Activated T-cell treated with anti-CD3 and anti-CD28 coated beads, Interleukin-2, amount 50 U/mL, for 48 hours (primary cell): ENCODE measurements around the gene TUBB.
"Not testable (repeated sequence)": the region's sequence is repeated elsewhere in the genome, so short reads cannot be mapped to it uniquely, and the experiment has no call there.

Experiments used
- DNase-seq, 2 experiments: peaks; one replicate each; pipeline ENCODE4 v3.0.0-alpha.2; 2020

The TUBB gene

DNA sequence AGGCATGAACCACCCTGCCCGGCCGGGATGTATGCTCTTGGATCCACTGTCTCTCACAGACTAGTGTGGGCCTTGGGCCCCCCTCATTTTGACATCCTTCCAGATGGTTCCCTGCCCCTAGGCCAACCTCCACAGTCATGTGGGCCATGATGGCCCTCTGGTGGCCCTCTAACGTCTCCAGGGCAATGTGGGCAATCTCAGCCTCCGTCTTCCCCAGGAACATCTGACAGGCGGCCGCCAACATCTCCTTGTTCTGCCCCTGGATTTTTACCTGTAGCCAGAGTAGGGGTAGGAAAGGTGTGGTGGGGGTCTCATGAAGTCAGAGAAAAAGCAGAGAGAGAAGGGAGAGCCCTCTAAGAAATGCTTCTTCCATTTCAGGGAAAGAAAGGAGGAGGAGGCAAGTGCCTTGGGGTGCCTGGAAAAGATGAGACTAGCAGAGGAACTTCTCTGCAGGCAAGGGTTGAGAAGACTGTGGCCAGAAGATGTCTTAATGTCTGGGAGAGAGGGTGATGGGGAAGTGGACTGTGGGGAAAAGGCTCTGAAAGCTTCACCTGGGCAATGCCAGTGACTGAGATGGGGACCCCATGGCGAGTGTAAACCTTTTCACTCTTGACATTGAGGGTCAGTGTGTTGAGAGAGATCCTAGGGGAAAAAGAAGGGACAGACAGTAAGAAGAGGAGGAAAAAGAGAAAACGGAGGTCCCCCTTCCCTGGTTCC, 21.1 kb downstream of the TUBB start:
- peak in 1 of 2 experiments; percentile 59 for DNase-seq

DNA sequence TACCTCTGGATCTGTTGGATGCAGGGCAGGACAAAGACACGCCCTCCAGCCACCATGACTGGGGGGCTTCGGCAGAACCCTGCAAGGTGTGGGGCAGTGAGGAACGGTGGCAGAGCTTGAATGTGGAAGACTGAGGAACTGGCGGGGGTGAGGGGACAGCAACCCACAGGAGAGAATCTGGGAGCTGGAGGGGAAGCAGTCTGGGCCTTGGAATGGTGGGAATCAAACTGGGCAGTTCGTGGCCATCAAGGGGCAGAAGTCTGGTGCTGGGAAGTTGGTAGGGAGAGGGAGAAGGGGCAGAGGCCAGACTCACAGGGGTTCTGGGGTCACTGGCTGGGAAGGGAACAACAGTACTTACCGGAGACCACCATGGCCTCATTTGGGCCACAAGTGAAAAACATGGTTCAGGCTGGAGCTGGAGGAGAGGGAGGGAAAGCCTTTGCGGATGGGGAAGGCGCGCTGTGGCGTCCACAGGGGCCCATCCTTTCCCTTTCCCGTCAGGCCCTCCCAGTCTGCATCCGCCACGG, 21.7 kb downstream of the TUBB start:
- DNase-seq, result no peak

DNA sequence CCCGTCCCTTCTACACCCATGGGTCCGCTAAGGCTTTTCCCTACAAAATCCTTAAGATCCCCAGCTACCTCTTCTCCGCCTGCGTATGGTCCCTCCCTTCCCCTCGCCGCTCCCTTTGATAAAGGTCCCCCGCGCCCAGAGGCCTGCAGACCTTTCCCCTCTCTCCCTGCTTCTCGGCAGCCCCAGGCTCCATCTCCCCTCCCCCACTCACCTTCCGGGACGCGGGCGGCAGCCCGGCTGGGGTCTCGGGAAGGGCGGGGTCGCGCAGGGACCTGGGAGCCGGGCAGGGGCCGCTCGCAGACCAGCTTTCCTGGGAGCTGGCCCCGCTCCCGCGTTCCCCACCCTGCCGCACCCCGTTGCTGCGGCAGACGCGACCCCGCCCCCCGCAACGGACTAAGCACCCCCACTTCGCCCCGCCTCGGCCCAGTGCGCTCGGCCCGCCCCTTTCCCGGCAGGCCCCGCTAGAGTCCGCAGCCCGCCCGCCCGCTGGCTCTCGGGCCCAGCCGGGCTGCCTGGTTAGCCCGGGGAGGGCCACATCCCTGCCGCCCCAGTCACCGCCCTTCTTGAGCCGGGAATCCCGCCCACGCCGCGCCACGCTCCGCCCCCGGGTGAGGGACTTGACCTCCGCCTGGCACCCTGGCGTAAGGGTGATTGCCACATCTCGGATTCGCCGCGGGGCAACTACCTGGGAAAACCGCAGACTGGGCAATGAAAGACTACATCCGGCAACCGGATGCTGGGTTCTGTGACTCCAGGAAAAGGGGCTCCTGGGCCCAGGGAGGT, 22.4 kb downstream of the TUBB start, which contains the start of gene FLOT1:
Gene FLOT1, minus strand, starts transcription at position 372 of the 783 bp plus-strand sequence. CDS start 498 bp downstream, outside the sequence.
- DNase-seq, result peak; percentile 99

DNA sequence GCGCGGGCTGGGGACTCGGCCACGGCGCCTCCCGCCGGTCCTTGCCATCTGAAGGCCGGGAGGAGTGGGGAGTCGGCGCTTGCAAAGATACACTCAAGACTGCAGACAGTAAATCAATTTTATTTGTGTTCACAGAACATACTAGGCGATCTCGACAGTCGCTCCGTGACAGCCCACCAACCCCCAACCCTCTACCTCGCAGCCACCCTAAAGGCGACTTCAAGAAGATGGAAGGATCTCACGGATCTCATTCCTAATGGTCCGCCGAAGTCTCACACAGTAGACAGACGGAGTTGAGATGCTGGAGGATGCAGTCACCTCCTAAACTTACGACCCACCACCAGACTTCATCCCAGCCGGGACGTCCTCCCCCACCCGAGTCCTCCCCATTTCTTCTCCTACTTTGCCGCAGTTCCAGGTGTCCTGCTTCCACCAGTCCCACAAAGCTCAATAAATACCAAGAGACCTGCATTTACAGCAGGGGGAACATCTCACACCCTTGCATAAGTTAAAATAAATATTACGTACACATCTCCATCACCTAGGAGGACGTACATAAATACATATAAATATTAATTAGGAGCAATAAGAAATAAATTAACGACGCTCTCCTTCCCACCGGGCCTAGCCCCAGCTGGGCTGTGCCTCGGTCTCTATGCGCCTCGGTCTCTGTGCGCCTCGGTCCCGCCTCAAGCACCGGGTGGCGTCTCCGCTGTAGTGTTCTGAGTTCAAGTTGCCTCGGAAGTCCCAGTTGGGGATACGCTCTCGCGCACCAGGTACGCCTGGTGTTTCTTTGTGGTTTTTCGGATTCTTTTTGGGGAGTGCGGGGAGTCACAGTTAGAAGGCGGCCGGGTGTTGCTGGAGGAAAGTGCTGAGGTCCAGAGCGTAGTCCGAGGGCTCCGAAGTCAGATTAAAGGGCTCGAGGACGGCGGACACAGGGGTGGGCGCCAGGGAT, 23.2 kb downstream of the TUBB start:
- DNase-seq, result peak; percentile 67 to 69

DNA sequence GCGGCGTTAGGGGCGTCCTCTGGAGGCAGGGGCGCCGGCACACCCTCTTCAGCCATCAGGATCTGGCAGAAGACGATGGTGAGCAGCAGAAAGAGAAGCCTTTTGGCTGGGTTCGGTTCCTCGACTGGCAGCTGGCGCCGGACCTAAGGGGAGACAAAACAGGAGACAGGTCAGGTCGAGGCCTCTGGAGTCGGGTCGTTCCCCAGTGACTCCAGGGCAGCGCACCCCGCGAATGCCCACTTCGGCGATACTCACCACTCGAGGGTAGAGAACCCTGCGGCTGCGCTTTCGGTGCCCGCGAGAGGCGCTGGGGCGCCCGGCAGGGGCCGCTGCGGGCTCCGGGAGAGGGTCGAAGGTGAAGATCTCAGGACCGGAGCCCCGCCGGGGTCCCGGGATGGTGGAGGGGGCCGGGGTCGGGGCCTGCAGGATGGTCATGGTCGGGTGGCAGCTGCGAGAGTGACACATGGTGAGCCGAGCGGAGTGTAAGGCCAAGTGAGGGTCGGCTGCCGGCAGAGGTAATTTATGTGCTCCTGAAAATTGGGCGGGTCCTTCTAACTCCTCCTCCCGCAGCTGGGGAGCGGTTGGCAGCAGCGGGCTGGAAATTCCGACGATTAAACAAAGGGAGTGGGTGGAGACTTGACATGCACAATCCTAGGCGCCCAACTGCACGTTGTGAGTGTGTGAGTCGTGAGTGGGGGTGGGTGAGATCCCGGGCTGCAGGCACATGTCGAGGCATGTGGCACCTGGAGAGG, 24.1 kb downstream of the TUBB start, which contains the start of gene IER3:
Gene IER3, minus strand, starts transcription at position 494 of the 752 bp plus-strand sequence. Its CDS starts 29 bp downstream, at position 465.
- DNase-seq, result peak; percentile 92 to 95

DNA sequence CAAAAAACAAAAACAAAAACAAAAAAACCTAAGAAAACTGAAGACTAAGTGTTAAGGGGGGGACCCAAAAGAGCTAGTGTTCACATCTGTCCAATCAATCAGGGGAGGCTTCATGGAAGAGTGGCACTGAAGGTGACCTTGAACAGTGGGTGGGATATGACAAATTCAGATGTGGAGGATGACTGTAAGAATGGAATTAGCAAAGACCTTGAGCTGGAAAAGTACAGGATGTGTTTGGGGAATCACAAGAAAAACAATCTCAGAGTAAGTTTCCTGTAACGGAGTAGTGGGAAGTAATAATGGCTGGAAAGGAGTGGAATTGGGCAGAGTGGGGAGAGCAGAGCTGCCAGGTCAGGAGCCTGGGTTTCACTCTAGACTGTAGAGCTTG, 27.1 kb downstream of the TUBB start:
- no peak for DNase-seq

DNA sequence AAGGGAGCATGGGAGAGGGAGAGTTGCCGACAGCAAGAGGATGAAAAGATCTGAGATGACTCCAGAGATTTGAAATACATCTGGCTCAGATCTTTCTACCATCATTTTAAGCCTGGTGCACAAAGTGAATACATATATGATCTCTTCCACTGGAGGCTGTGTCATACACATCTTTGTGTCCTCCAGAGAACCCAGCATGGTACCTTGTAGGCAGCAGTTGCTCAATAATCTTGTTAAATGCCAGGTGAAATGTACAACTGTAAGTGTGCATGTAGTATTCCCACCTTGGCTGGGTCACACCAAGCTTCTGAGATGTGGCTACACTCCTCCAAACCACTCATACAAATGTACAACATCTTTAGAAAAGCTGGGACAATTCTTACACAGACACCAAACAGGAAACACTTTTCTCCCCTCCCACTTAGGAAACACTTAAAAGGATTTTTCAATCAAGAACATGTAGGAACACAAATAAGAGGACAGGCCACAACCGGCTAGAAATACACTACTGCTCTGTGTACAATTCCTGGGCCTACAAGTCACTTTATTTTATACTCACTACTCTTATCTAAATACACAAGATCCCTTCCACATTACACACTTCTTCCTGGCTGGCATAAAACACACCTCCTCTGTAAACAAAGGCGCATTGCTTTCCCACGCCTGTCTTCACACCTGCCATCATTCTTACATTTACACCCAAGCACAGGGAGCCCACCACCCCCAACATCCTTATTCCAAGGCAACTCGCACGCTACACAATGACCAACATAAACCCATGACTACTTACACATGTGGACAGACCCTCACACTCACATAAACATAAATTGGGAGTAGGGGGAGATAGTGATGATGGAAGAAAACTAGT, 28.0 kb downstream of the TUBB start:
- DNase-seq, result no peak

DNA sequence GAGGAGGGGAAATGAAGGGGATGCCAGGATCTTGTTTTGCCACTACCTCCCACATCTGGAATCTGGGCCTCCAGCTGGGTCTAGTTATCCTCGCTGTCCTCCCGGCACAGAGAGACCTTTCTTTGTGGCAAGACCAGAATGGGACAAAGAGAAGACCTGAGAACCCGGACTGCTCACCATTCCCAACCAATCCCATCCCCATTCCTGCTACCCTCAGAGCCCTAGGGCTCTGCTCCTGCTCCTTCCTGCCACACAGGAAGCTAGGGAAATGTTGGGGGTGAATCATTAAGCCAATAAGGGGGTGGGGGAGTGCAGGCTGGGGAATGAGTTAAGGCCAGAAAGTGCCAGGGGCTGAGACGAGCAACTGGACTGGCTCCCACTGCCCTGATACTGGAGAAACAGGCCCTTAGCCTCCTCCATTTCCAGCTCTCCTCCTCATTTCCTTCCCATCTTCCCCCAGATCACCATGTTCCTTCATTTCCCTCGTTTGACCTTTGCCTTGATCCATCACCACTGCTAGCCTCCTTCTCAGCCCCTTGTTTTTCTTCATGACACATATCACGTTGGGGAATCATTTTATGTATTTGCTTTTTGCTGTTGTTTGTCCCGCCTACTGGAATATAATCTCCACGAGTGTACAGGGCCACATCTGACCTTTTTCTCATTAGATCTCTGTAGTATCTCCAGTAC, 28.8 kb downstream of the TUBB start:
- no peak for DNase-seq

DNA sequence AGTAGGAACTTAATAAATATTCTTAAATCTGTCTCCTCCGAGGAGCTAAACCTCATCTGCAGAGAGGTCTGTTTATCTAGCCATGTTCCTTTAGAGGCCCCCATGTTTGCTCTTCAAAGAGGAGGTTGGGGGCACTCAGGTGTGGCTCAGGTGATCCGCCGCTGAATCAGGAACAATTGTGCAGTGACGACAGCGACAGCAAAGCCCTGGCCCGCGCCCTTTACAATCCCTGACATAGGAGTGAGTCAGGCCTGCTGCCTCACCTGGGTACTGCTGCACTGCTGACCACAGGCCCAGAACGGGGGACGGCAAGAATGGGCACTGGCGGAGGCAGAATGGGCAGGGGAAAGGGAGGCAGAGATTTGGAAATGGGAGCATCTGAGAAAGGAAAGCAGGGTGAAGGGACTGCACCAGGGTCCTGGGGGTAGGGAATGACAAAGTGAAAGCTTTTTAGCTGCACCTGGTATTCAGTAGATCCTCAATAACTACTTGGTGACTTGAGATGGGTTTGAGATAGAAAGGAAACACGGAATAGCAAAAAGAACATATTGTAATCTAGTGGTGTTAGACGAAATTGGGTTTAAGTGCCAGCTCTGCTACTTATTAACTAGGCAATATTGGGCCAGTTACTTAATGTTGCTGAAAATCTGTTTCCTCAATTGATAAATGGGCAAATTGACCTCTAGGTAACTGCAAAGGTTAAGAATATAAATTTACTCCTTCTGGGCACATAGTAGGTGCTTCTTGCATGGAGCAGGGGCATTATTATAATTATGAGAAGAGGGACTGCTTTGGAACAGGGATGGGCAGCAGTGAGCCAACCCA, 29.6 kb downstream of the TUBB start:
- DNase-seq, result no peak

DNA sequence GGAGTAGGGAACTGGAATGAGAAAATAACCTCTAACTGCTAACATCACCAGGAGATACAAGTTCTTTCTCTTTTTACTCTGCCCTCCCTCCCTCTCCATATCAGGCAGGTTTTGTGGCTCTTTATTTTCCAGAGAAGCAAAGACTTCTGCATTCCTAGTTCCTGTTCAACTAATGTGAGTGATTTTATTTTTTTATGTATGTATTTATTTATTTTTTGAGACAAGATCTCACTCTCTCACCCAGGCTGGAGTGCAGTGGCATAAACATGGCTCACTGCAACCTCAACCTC, 30.2 kb downstream of the TUBB start:
- DNase-seq, result no peak

DNA sequence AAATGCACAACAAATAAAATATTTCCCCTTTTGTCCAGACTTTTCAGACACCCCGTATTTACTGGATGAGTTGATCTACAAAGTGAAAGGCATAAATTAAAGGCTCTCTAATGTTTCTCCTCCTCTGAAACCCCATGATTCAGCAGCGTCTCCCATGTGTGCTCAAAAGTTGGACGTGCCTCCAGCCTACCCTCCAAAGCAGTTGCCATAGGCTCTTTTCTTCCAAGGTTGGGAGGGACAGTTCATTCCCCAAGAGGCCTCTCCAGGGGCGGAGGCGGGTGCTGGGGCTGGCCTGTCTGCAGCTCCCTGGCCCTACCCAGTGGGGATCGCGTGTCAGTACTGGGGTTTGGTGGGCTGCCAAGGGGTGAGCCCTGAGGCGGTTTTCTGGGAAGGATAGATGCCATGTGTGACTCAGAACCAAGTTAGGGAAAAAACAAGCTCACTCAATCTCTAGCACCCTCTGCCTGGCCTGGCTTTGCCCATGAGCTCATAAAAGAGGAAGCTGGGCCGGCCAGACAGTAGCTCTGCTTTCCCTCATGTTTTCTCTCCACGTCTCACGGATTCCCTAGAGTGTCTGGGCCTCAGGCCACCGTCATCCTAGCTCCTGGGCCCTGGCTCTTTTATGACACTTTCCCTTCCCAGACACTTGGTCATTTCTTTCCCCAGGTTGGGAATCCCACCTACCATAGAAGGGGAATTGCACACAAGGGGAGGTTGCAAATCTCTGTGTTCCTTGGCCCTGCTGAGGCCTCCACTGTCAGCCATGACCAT, 32.2 kb downstream of the TUBB start:
- DNase-seq, result no peak

DNA sequence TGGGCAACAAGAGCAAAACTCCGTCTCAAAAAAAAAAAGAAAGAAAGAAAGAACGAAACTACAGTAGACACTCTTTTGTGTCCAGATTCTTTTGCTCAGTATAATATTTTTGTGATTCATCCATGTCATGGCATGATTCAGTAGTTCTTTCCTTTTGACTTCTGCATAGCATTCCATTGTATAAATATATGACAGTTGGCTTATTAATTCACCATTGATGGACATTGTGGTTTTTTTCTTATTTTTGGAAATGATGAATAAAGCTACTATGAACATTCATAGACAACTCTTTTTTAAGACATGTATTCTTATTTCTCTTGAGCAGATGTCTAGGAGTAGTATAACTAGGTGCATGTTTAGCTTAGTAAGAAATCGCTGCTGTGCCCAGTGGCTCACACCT, 34.5 kb downstream of the TUBB start:
- no peak for DNase-seq

DNA sequence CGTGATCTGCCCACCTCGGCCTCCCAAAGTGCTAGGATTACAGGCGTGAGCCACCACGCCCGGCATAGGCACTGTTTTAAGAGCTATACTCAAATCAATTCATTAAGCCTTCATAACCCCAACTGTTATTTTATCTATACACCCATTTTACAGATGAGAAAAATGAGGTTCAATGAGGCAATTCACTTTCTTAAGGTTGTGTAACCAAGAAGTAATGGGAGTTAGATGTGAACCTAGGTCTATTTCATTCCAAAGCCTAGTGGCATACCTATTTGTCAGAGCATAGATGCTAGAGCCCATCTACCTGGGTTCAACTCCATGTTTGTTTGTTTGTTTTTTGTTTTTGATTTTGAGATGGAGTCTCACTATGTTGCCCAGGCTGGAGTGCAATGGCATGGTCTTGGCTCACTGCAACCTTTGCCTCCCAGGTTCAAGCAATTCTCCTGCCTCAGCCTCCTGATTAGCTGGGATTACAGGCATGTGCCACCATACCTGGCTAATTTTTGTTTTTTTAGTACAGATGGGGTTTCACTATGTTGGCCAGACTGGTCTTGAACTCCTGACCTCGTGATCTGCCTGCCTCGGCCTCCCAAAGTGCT, 36.4 kb downstream of the TUBB start:
- not testable (repeated sequence) for DNase-seq

DNA sequence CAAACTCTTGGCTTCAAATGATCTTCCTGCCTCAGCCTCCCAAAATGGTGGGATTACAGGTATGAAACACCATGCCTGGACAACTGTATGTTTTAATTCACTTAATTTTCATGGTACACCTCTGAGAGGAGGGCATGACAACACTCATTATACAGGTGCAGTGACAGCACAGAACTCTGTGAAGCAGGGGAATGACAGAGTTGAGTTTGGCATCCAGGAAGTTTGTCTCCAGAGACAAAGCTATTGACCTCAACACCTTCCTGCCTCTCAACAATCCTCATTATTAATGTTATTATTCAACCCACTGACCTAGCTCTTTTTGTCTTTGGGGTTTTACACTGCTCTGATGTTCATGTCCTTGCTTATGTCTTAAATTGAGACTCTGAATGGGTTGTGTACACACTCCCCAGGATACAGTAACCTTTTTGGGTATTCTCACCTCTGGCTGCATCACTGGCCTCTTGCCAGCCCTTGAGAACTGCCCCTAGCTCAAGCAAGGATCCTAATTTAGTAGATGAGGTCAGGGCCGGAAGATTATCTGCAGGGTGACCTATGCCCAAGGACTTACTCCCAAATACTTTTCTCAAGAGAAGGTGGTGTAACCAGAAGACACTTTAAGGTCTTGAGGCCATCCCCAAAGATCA, 37.2 kb downstream of the TUBB start:
- DNase-seq, result no peak

DNA sequence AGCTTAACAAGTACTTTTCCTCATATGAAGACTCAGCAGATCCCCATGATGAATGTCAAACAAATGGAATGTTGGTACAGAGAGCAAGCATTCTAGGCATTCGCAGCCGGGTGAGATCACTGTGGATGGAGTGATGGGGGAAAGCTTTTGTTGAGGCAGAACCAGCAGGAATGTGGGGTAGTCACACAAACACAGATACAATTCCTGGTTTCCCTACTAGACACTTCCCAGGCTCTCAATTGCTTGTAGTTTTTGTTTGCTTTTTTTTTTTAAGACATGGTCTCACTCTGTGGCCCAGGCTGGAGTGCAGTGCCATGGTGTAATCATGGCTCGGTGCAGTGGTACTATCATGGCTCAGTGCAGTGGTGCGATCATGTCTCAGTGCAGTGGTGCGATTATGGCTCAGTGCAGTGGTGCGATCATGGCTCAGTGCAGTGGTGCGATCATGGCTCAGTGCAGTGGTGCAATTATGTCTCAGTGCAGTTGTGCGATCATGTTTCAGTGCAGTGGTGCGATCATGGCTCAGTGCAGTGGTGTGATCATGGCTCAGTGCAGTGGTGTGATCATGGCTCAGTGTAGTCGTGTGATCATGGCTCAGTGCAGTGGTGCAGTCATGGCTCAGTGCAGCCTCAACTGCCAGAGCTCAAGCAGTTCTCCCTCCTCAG, 39.6 kb downstream of the TUBB start:
- no peak for DNase-seq

DNA sequence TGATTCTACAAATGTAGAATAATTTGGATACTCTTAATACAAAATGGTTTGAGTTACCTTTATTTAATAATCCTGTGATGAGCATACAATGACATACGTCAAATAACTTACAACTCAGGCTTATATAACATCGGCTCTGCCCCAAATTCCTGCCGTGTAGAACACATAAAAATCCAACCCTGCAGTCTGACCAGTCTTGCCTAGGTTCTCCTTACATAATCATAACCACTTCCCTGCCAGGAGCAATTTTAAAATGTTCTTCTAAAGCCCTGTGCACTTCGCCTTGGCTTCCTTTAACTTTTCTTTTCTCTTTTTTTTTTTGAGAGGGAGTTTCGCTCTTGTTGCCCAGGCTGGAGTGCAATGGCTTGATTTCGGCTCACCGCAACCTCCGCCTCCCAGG, 40.4 kb downstream of the TUBB start:
- no peak for DNase-seq

DNA sequence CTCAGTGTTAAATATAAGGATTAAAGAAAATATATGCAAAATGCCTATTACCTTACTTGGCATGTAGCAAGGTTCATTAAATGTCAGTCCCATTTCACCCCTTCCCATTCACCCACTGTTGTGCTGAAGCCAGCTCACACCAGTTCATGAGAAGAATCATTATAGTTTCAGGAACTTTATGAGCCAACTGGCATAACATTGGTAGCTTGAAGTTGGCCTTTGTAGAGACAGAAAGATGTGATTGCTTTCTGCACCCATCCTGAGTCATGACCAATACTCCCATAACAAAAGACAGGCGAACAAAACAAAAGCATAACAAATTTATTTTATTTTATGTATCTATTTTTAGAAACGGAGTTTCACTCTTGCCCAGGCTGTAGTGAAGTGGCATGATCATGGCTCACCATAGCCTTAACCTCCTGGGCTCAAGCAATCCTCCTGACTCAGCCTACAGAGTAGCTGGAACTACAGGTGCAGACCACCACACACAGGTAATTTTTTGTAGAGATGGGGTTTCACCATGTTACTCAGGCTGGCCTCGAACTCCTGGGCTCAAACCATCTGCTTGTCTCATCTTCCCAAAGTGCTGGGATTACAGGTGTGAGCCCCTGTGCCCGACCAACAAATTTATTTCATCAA, 41.8 kb downstream of the TUBB start:
- no peak for DNase-seq
